ENCODE data around the gene KLHDC10. TPM values are rescaled to one million over a fixed set of nuclear protein-coding genes. Genes with fewer than 3 reads are reported as not detected.
"Not testable (repeated sequence)": the region's sequence is repeated elsewhere in the genome, so short reads cannot be mapped to it uniquely, and the experiment has no call there.

The KLHDC10 gene
- total RNA-seq, 1 donor from 2014 or later = 26.6 TPM

DNA sequence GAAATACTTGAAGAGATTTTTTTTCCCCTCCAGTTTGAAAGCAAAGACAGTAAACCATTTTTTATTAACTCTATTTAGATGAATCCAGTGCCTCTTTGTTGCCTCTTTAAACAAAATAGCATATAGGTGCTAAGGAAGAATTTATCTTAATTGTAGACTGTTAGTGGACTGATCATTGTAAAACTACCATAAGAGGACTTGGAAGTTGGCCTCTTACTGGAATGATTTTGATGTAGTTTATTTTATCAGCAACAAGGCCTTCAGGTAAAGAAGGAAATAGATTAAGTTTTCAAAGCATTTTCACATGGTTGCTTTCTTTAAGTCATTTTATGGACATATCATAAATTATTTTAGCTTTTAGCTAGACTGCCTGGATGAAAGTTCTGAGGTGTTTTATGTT, 53.2 kb downstream of the KLHDC10 start:
- Mint-ChIP-seq H3K9me3 (no peaks in the 10 kb centered on the region), H3K4me1 (no peaks in the 10 kb centered on the region), H3K36me3 (peaks cover 28% of the 10 kb centered on the region), H3K27ac (no peak overlapping the region), H3K27me3 (ENCODE audit: insufficient read depth, low read depth) (peaks cover 2% of the 10 kb centered on the region), H3K4me3 (no peak overlapping the region)
- H3K36me3 ChIP-seq = peaks cover 9% of the 10 kb centered on the region
- no peak overlapping the region for H3K4me2 ChIP-seq
- H3K27me3 ChIP-seq = no peaks in the 10 kb centered on the region
- H3K79me2 ChIP-seq (ENCODE audit: low read depth) = no peaks in the 10 kb centered on the region
- H3K9ac ChIP-seq = no peak overlapping the region
- no peak for DNase-seq (ENCODE audit: low spot score)
- H3K9me3 ChIP-seq (ENCODE audit: low read depth) = no peaks in the 10 kb centered on the region
- H3K4me1 ChIP-seq = peaks cover 4% of the 10 kb centered on the region
- no peaks in the 10 kb centered on the region for H3F3A ChIP-seq (ENCODE audit: low read depth)
- no peak for TF ChIP-seq EZH2phosphoT487 (IDR thresholded peaks at IDR 0.05)
- no peak for TF ChIP-seq EZH2 (IDR thresholded peaks at IDR 0.05)
- no peak for TF ChIP-seq CTCF (IDR thresholded peaks at IDR 0.05)
- no peaks in the 10 kb centered on the region for H4K20me1 ChIP-seq (ENCODE audit: low read depth)
- H3K4me3 ChIP-seq = no peak overlapping the region
- H3K27ac ChIP-seq = no peak overlapping the region
- no peak overlapping the region for H2AFZ ChIP-seq (replicated peaks)

GRCh38 chr7:130124711-130125110, 54.4 kb downstream of the KLHDC10 start:
- no peak overlapping the region for H3K4me3 ChIP-seq
- Mint-ChIP-seq H3K36me3 (peaks cover 34% of the 10 kb centered on the region), H3K9me3 (no peaks in the 10 kb centered on the region), H3K4me3 (no peak overlapping the region), H3K27ac (no peak overlapping the region), H3K4me1 (no peaks in the 10 kb centered on the region), H3K27me3 (ENCODE audit: insufficient read depth, low read depth) (peaks cover 2% of the 10 kb centered on the region)
- TF ChIP-seq EZH2phosphoT487 (IDR thresholded peaks at IDR 0.05) = no peak
- no peak for TF ChIP-seq EZH2 (IDR thresholded peaks at IDR 0.05)
- no peak overlapping the region for H3K4me2 ChIP-seq
- no peak for DNase-seq (ENCODE audit: low spot score)
- no peak overlapping the region for H3K27ac ChIP-seq
- H3K79me2 ChIP-seq (ENCODE audit: low read depth) = no peaks in the 10 kb centered on the region
- no peaks in the 10 kb centered on the region for H3K9me3 ChIP-seq (ENCODE audit: low read depth)
- H3K4me1 ChIP-seq = peaks cover 4% of the 10 kb centered on the region
- H3F3A ChIP-seq (ENCODE audit: low read depth) = no peaks in the 10 kb centered on the region
- H4K20me1 ChIP-seq (ENCODE audit: low read depth) = no peaks in the 10 kb centered on the region
- no peak overlapping the region for H2AFZ ChIP-seq (replicated peaks)
- peaks cover 14% of the 10 kb centered on the region for H3K36me3 ChIP-seq
- H3K27me3 ChIP-seq = no peaks in the 10 kb centered on the region
- H3K9ac ChIP-seq = no peak overlapping the region

GRCh38 chr7:130126840-130127239, 56.5 kb downstream of the KLHDC10 start:
- not testable (repeated sequence) for H3K9me3 ChIP-seq (ENCODE audit: low read depth); H3F3A ChIP-seq (ENCODE audit: low read depth); H3K9me3 Mint-ChIP-seq; H3K4me3 Mint-ChIP-seq; H3K79me2 ChIP-seq (ENCODE audit: low read depth); H3K27ac ChIP-seq; H3K9ac ChIP-seq; H3K4me2 ChIP-seq; H3K4me3 ChIP-seq; H3K27ac Mint-ChIP-seq; H3K4me1 Mint-ChIP-seq; H3K27me3 Mint-ChIP-seq (ENCODE audit: insufficient read depth, low read depth); H2AFZ ChIP-seq (replicated peaks); H3K27me3 ChIP-seq; DNase-seq (ENCODE audit: low spot score); H4K20me1 ChIP-seq (ENCODE audit: low read depth); H3K4me1 ChIP-seq
- peaks cover 41% of the 10 kb centered on the region for H3K36me3 Mint-ChIP-seq
- H3K36me3 ChIP-seq = peaks cover 16% of the 10 kb centered on the region

- Histone ChIP-seq H2AFZ (replicated peaks) (no peak overlapping the region), H3K4me1 (peaks cover 10% of the 10 kb centered on the region), H3K4me2 (no peak overlapping the region), H4K20me1 (ENCODE audit: low read depth) (no peaks in the 10 kb centered on the region), H3K27me3 (no peaks in the 10 kb centered on the region), H3K4me3 (no peak overlapping the region), H3K9me3 (ENCODE audit: low read depth) (no peaks in the 10 kb centered on the region), H3K27ac (no peak overlapping the region), H3K79me2 (ENCODE audit: low read depth) (no peaks in the 10 kb centered on the region), H3K36me3 (peaks cover 16% of the 10 kb centered on the region), H3F3A (ENCODE audit: low read depth) (peaks cover 3% of the 10 kb centered on the region), H3K9ac (no peak overlapping the region)
- DNase-seq (ENCODE audit: low spot score) = no peak
- Mint-ChIP-seq H3K27me3 (ENCODE audit: insufficient read depth, low read depth) (peaks cover 2% of the 10 kb centered on the region), H3K4me1 (peaks cover 3% of the 10 kb centered on the region), H3K4me3 (no peak overlapping the region), H3K9me3 (no peaks in the 10 kb centered on the region), H3K27ac (no peak overlapping the region), H3K36me3 (peaks cover 37% of the 10 kb centered on the region)
- TF ChIP-seq EZH2phosphoT487 (IDR thresholded peaks at IDR 0.05) = no peak
- TF ChIP-seq EZH2 (IDR thresholded peaks at IDR 0.05) = no peak
- no peak for TF ChIP-seq CTCF (IDR thresholded peaks at IDR 0.05)
These were observed 57.1 kb downstream of the KLHDC10 start for GRCh38 chr7:130127404-130127803.
